A673 (cell line): Measurements from ENCODE around the gene SLC7A5. TPM values are rescaled to one million over a fixed set of nuclear protein-coding genes. Genes with fewer than 3 reads are reported as not detected.
A peak's percentile ranks its signal among the peaks of the same experiment; 100 is the strongest.
"Not testable (repeated sequence)": the region's sequence is repeated elsewhere in the genome, so short reads cannot be mapped to it uniquely, and the experiment has no call there.

ENCODE experiments used
- BruUV-seq: library from RNA; stranded (reverse); fragments of 400-500 nt; replicated peaks from 2 replicates; lab custom pipeline; 2021; lab: Mats Ljungman, UMichigan
- CTCF ChIA-PET: fragments of 300-600 bp; sonication (Branson Sonifier 250); formaldehyde crosslinking; loops from one replicate; lab custom pipeline; 2022; ENCODE audit warnings: antibody characterized with exemption; lab: Charles Lee
- POLR2A ChIA-PET: fragments of 300-600 bp; sonication (Branson Sonifier 250); formaldehyde crosslinking; loops from one replicate; lab custom pipeline; 2022; ENCODE audit warnings: antibody characterized with exemption; ENCODE audit not compliant: low non-redundant PET; lab: Charles Lee
- DNase-seq: peaks from one replicate; pipeline ENCODE4 v3.0.0-alpha.2; 2015; ENCODE audit warnings: low spot score
- H3K27ac ChIP-seq: fragments of 200-600 bp; sonication (generic); 2 replicates; pipeline ENCODE4 v1.5.1; 2016; ENCODE audit warnings: mixed run types, low read depth, mild to moderate bottlenecking, mixed read lengths, antibody characterized with exemption, low read length; ENCODE audit not compliant: poor library complexity, severe bottlenecking
- H3K27me3 ChIP-seq: fragments of 200-600 bp; sonication (generic); replicated peaks from 2 replicates; pipeline ENCODE4 v1.6.1; 2017; ENCODE audit warnings: mixed run types, low read depth, mild to moderate bottlenecking, mixed read lengths, antibody characterized with exemption, low read length; ENCODE audit not compliant: insufficient read depth, poor library complexity
- H3K36me3 ChIP-seq: fragments of 200-600 bp; sonication (generic); 2 replicates; pipeline ENCODE4 v1.6.1; 2016; ENCODE audit warnings: mixed run types, mild to moderate bottlenecking, mixed read lengths, antibody characterized with exemption, low read length; ENCODE audit not compliant: insufficient read depth, poor library complexity, severe bottlenecking
- H3K4me1 ChIP-seq: fragments of 200-600 bp; sonication (generic); 2 replicates; pipeline ENCODE4 v1.6.1; 2017; ENCODE audit warnings: mixed run types, mild to moderate bottlenecking, mixed read lengths, antibody characterized with exemption, low read length; ENCODE audit not compliant: insufficient read depth, poor library complexity, severe bottlenecking
- H3K4me3 ChIP-seq: fragments of 200-600 bp; sonication (generic); 2 replicates; pipeline ENCODE4 v1.5.1; 2016; ENCODE audit warnings: low read depth, mixed run types, mild to moderate bottlenecking, mixed read lengths, low read length; ENCODE audit not compliant: poor library complexity, severe bottlenecking
- H3K9me3 ChIP-seq: fragments of 200-600 bp; sonication (generic); 2 replicates; pipeline ENCODE4 v1.6.1; 2016; ENCODE audit warnings: mixed run types, low read depth, mild to moderate bottlenecking, mixed read lengths, antibody characterized with exemption, low read length; ENCODE audit not compliant: poor library complexity, severe bottlenecking
- CTCF ChIP-seq: fragments of 300-800, 200-600 bp; sonication (generic); conservative IDR thresholded peaks from 2 replicates; pipeline ENCODE4 v1.5.1; 2017; ENCODE audit warnings: low read depth, mild to moderate bottlenecking, antibody characterized with exemption, low read length, moderate library complexity, mixed read lengths
- EZH2 ChIP-seq: fragments of 200-600 bp; sonication (generic); IDR thresholded peaks from 2 replicates; pipeline ENCODE4 v1.6.1; 2017; ENCODE audit warnings: borderline replicate concordance, low read depth, mild to moderate bottlenecking, mixed read lengths, antibody characterized with exemption, low read length; ENCODE audit not compliant: poor library complexity, severe bottlenecking
- intact Hi-C: fragments of 100-400 bp; cut with micrococcal nuclease; formaldehyde crosslinking; loops from one replicate; pipeline ENCODE4 v1.10.0; 2022; ENCODE audit not compliant: unreplicated experiment
- total RNA-seq: library from RNA; stranded (reverse); gene quantifications from 2 replicates; pipeline ENCODE4 v1.2.3, GENCODE V29; 2021

SLC7A5 gene
- total RNA-seq, 1 experiment from 2014 or later = 371 TPM

GRCh38 chr16:87829622-87829980 is 39.7 kb downstream of the SLC7A5 start:
- H3K36me3 ChIP-seq = peaks cover 48% of the 10 kb centered on the region
- no peaks in the 10 kb centered on the region for H3K27me3 ChIP-seq
- H3K4me1 ChIP-seq = peaks cover 43% of the 10 kb centered on the region
- BruUV-seq = no TSS peak
- no peak for TF ChIP-seq EZH2
- no peak for TF ChIP-seq CTCF
- intact Hi-C loops = no loop called here
- no peak overlapping the region for H3K4me3 ChIP-seq
- no peaks in the 10 kb centered on the region for H3K9me3 ChIP-seq
- peak overlapping the region; percentile 62 for H3K27ac ChIP-seq
- POLR2A ChIA-PET = no interaction called here
- CTCF ChIA-PET = no interaction called here
- no peak for DNase-seq

GRCh38 chr16:87828907-87829621 is 40.2 kb downstream of the SLC7A5 start:
- ChIA-PET POLR2A (interaction anchor here (0.6 kb wide), 1 partner anchor 50 kb away, joined by 3 read pairs; no protein-coding TSS in a partner anchor), CTCF (interaction anchor here (0.6 kb wide), 1 partner anchor 42 kb away, joined by 3 read pairs; no protein-coding TSS in a partner anchor)
- intact Hi-C loops = no loop called here
- Histone ChIP-seq H3K27ac (peak overlapping the region; percentile 62), H3K36me3 (peaks cover 43% of the 10 kb centered on the region), H3K4me3 (no peak overlapping the region), H3K4me1 (peaks cover 38% of the 10 kb centered on the region), H3K9me3 (no peaks in the 10 kb centered on the region), H3K27me3 (no peaks in the 10 kb centered on the region)
- TF ChIP-seq CTCF (no peak), EZH2 (no peak)
- no TSS peak for BruUV-seq
- DNase-seq = peak; percentile 63

- POLR2A ChIA-PET = interaction anchor here (0.6 kb wide), 1 partner anchor 49 kb away, joined by 3 read pairs; no protein-coding TSS in a partner anchor
- Histone ChIP-seq H3K4me3 (no peak overlapping the region), H3K27ac (peak overlapping the region; percentile 23), H3K4me1 (peaks cover 39% of the 10 kb centered on the region), H3K27me3 (no peaks in the 10 kb centered on the region), H3K36me3 (peaks cover 35% of the 10 kb centered on the region), H3K9me3 (no peaks in the 10 kb centered on the region)
- intact Hi-C loops = no loop called here
- no peak for DNase-seq
- TF ChIP-seq EZH2 = no peak
- no peak for TF ChIP-seq CTCF
- CTCF ChIA-PET = interaction anchor here (0.6 to 1.4 kb wide), 4 partner anchors 36 to 62 kb away, joined by 3 to 5 read pairs (median 4); no protein-coding TSS in a partner anchor
- no TSS peak for BruUV-seq
Observed at GRCh38 chr16:87828071-87828906, 41.0 kb downstream of the SLC7A5 start.

GRCh38 chr16:87827588-87827915 is 41.8 kb downstream of the SLC7A5 start:
- BruUV-seq, H3K27me3 ChIP-seq, H3K27ac ChIP-seq, DNase-seq, intact Hi-C loops, H3K9me3 ChIP-seq, H3K4me3 ChIP-seq: not testable (repeated sequence)
- POLR2A ChIA-PET = interaction anchor here (0.6 to 1.1 kb wide), 2 partner anchors 47 to 95 kb away, joined by 4 read pairs; no protein-coding TSS in a partner anchor
- peaks cover 47% of the 10 kb centered on the region for H3K4me1 ChIP-seq
- peaks cover 28% of the 10 kb centered on the region for H3K36me3 ChIP-seq
- CTCF ChIA-PET = interaction anchor here (0.6 to 1.4 kb wide), 4 partner anchors 35 to 61 kb away, joined by 3 to 5 read pairs (median 4); no protein-coding TSS in a partner anchor
